ENCODE measurements around the gene RUNDC3A.
A peak's percentile ranks its signal among the peaks of the same experiment; 100 is the strongest.

RUNDC3A gene

GRCh38 chr17:44308320-44308818 is at the start of gene RUNDC3A:
TSS of gene RUNDC3A (plus strand) at chr17:44308601. CDS start at chr17:44308833, 232 bp downstream.
- peak; percentile 69 for DNase-seq

- DNase-seq, result no peak
Measured at GRCh38 chr17:44258811-44259351, 49.5 kb upstream of the RUNDC3A start.

GRCh38 chr17:44260296-44260695 is 48.1 kb upstream of the RUNDC3A start:
- DNase-seq, result no peak

- no peak for DNase-seq
Measured at GRCh38 chr17:44262654-44263225, 45.7 kb upstream of the RUNDC3A start.

GRCh38 chr17:44263345-44263902 is 45.0 kb upstream of the RUNDC3A start:
- no peak for DNase-seq

- DNase-seq, result no peak
Measured at GRCh38 chr17:44266402-44267164, 41.8 kb upstream of the RUNDC3A start.

- no peak for DNase-seq
Measured at GRCh38 chr17:44267165-44267455, 41.3 kb upstream of the RUNDC3A start.

- no peak for DNase-seq
Measured at GRCh38 chr17:44267818-44268490, 40.4 kb upstream of the RUNDC3A start, which contains the start of gene SLC4A1. TSS of gene SLC4A1 (minus strand) at chr17:44268135. CDS start at chr17:44262866, 5,269 bp downstream.

GRCh38 chr17:44268709-44269534 is 39.5 kb upstream of the RUNDC3A start:
- DNase-seq, result no peak

GRCh38 chr17:44269535-44270240 is 38.7 kb upstream of the RUNDC3A start:
- no peak for DNase-seq

GRCh38 chr17:44272321-44272951 is 36.0 kb upstream of the RUNDC3A start:
- DNase-seq, result no peak

- DNase-seq, result no peak
Measured at GRCh38 chr17:44272954-44273353, 35.4 kb upstream of the RUNDC3A start.

- DNase-seq, result no peak
Measured at GRCh38 chr17:44273607-44274006, 34.8 kb upstream of the RUNDC3A start.

GRCh38 chr17:44277976-44278375 is 30.4 kb upstream of the RUNDC3A start:
- no peak for DNase-seq

- DNase-seq, result no peak
Measured at GRCh38 chr17:44279346-44279665, 29.1 kb upstream of the RUNDC3A start.

- DNase-seq, result peak; percentile 42
Measured at GRCh38 chr17:44279666-44280391, 28.6 kb upstream of the RUNDC3A start.

GRCh38 chr17:44280392-44280937 is 27.9 kb upstream of the RUNDC3A start:
- no peak for DNase-seq

- no peak for DNase-seq
Measured at GRCh38 chr17:44281570-44281969, 26.8 kb upstream of the RUNDC3A start.

GRCh38 chr17:44282264-44282663 is 26.1 kb upstream of the RUNDC3A start:
- no peak for DNase-seq

- no peak for DNase-seq
Measured at GRCh38 chr17:44283344-44284023, 24.9 kb upstream of the RUNDC3A start.

All from activated CD4-positive, alpha-beta T cell treated with anti-CD3 and anti-CD28 coated beads, Interleukin-2, amount 50 U/mL, for 16 hours (primary cell).